ENCODE results near the gene PAIP2B.

The PAIP2B gene

GRCh38 chr2:71254078-71254477, 27.2 kb upstream of the PAIP2B start:
- no peak overlapping the region for H3K4me3 ChIP-seq (ENCODE audit: low read depth, low read length)
- TF ChIP-seq, protein P1, sequence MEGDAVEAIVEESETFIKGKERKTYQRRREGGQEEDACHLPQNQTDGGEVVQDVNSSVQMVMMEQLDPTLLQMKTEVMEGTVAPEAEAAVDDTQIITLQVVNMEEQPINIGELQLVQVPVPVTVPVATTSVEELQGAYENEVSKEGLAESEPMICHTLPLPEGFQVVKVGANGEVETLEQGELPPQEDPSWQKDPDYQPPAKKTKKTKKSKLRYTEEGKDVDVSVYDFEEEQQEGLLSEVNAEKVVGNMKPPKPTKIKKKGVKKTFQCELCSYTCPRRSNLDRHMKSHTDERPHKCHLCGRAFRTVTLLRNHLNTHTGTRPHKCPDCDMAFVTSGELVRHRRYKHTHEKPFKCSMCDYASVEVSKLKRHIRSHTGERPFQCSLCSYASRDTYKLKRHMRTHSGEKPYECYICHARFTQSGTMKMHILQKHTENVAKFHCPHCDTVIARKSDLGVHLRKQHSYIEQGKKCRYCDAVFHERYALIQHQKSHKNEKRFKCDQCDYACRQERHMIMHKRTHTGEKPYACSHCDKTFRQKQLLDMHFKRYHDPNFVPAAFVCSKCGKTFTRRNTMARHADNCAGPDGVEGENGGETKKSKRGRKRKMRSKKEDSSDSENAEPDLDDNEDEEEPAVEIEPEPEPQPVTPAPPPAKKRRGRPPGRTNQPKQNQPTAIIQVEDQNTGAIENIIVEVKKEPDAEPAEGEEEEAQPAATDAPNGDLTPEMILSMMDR (IDR thresholded peaks at IDR 0.05; ENCODE audit: low read depth, low read length), result no peak

DNA sequence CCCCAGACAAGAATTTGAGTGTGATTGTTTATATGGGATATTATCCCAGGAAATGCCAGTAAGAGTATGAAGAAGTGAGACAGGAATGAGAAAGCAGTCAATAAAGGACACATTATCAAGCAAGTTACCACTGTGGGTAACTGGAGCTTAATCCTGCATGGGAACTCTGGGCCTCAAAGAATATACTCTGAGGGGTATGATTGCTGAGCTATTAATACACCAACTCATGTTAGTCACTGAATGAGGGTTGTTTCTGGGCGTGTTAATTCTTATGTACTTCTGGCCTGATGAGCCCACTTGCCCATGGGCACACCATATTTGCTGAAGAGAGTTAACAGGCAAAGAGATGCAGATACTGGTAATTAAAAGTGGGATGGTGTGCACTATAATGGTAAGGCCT, 26.6 kb upstream of the PAIP2B start:
- no peak overlapping the region for H3K4me3 ChIP-seq (ENCODE audit: low read depth, low read length)
- TF ChIP-seq, protein P1 (IDR thresholded peaks at IDR 0.05; ENCODE audit: low read depth, low read length), result no peak

DNA sequence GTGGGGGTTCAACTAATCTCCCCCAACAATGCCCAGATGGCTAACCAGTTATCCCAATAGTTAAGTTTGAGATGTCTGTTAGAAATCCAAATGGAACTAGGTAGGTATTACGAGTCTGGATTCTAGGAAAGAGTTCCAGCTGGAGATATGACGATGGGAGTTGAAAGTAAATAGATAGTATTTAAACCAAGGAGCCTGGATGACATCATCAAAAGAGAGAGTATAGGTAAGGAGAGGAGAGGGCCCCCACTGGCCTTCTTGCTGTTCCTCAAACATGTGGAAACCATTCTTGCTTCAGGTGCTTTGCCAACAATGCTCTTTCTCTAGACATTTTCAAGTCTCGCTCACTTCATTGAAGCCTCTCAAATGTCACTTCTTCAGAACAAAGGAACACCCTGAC, 26.0 kb upstream of the PAIP2B start:
- H3K4me3 ChIP-seq (ENCODE audit: low read depth, low read length), result no peak overlapping the region
- TF ChIP-seq, protein P1 (IDR thresholded peaks at IDR 0.05; ENCODE audit: low read depth, low read length), result no peak

- TF ChIP-seq, protein P1 (IDR thresholded peaks at IDR 0.05; ENCODE audit: low read depth, low read length), result no peak
- H3K4me3 ChIP-seq (ENCODE audit: low read depth, low read length), result no peak overlapping the region
Measured at GRCh38 chr2:71250935-71251334, 24.0 kb upstream of the PAIP2B start.

DNA sequence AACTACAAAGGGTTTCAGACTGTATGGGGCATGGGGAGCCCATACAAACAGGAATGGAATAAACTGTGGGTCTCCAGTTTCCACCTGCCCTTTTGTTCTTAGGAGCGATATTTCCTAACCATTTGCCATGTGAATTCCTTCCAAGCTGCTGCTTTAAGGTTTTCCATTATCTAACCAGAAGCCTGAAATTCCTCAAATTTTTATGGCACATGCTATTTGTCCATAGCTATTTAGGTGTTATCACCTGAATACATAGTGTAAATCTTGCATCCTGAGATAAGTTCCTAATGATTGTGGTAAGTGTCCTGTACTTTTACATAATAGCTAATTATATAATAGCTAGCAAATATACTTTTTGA, 17.4 kb upstream of the PAIP2B start:
- no peak overlapping the region for H3K4me3 ChIP-seq (ENCODE audit: low read depth, low read length)
- TF ChIP-seq, protein P1 (IDR thresholded peaks at IDR 0.05; ENCODE audit: low read depth, low read length), result no peak

DNA sequence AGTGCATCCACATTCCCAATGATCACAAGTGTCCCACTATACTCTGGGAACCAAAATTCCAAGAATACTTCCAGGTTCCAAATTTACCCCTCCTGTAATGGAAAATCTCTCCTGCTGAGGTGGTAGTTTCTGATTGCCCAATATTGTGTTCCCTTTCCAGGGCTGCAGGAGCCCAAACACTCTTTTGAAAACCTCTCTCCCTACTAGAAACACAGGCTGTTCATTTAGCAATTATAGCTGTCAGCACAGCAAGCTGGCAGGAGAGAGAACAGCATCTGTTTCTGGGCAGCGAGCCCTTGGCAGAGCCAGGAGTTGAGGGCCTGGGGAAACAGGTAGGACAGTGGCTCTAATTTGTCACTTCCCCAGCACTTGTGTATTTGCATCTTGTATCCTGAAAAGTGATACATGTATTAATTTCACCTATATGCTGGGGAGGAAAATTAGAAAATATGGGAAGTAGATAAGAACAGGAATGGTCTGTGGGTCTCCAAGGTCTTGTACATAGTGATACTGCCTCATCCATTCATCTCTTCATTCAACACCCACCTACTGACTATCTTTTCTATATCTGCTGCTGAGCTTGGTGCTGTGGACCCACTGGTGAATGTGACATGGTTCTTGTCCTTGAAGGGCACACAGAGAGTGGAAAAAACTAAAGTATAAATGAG, 16.9 kb upstream of the PAIP2B start:
- TF ChIP-seq, protein P1 (IDR thresholded peaks at IDR 0.05; ENCODE audit: low read depth, low read length), result no peak
- no peak overlapping the region for H3K4me3 ChIP-seq (ENCODE audit: low read depth, low read length)

- TF ChIP-seq, protein P1 (IDR thresholded peaks at IDR 0.05; ENCODE audit: low read depth, low read length), result no peak
- no peak overlapping the region for H3K4me3 ChIP-seq (ENCODE audit: low read depth, low read length)
Measured at GRCh38 chr2:71240794-71241193, 13.9 kb upstream of the PAIP2B start.
